ENCODE data around the gene MAPK1.

GRCh38 chr22:21745948-21746347 lies 121.5 kb downstream of the MAPK1 start:
- no peak for TF ChIP-seq CTCF (IDR thresholded peaks at IDR 0.05; ENCODE audit: insufficient read depth, low read depth, low read length)
- TF ChIP-seq EZH2 (IDR thresholded peaks at IDR 0.05; ENCODE audit: insufficient read depth, low read length) = no peak
